Gastrocnemius medialis (tissue), 4 donors: ENCODE data around the gene IL17RA. TPM values are rescaled to one million over a fixed set of nuclear protein-coding genes. Genes with fewer than 3 reads are reported as not detected.

Experiments
- ATAC-seq, 2 donors: fragments of 150-250 bp; one replicate each; pipeline ENCODE4 v1.9.1; 2016
- DNase-seq, 2 donors: peaks; one replicate each; pipeline ENCODE4 v3.0.0-alpha.2; 2019
- H3K27ac ChIP-seq, 4 donors: fragments of 200-600 bp; sonication (generic); 1 replicate in 1 of 4; 2 replicates in 3 of 4; pipeline ENCODE4 v1.5.1; 2016 to 2018; ENCODE audit warnings: mild to moderate bottlenecking in 2 of 4, moderate library complexity in 1 of 4
- H3K27me3 ChIP-seq, 3 donors: fragments of 200-600 bp; sonication (generic) in 2 of 3; 1 replicate in 1 of 3; 2 replicates in 2 of 3; pipeline versions ENCODE4 v1.5.1 to v1.6.0; 2016 to 2019; ENCODE audit warnings: mild to moderate bottlenecking in 1 of 3, moderate library complexity in 1 of 3
- H3K36me3 ChIP-seq, 2 donors: fragments of 200-600 bp; sonication (generic) in 1 of 2; one replicate each; pipeline ENCODE4 v1.5.1; 2017 to 2018
- H3K4me1 ChIP-seq, 2 donors: fragments of 200-600 bp; sonication (generic) in 1 of 2; one replicate each; pipeline ENCODE4 v1.5.1; 2016 to 2017; ENCODE audit warnings: mild to moderate bottlenecking in 2 of 2
- H3K4me3 ChIP-seq, 4 donors: fragments of 200-600 bp; sonication (generic) in 3 of 4; 1 replicate in 1 of 4; 2 replicates in 3 of 4; pipeline ENCODE4 v1.5.1; 2016 to 2019; ENCODE audit warnings: mild to moderate bottlenecking in 2 of 4
- H3K9me3 ChIP-seq, 3 donors: fragments of 200-600 bp; sonication (generic) in 2 of 3; 1 replicate in 1 of 3; 2 replicates in 2 of 3; pipeline ENCODE4 v1.5.1; 2016 to 2019
- POLR2A ChIP-seq, 2 donors: fragments of 450-650 bp; IDR thresholded peaks; one replicate each; pipeline ENCODE4 v1.6.1; 2017; ENCODE audit warnings: antibody characterized with exemption in 2 of 2, mild to moderate bottlenecking in 2 of 2, moderate library complexity in 2 of 2
- in situ Hi-C, 4 donors: fragments of 200-750 bp; cut with MboI; loops; one replicate each; pipeline versions ENCODE4 v1.15.0 to v1.8.0; 2017; ENCODE audit warnings: low sequenced_read_pairs in 4 of 4
- intact Hi-C: fragments of 100-400 bp; cut with DNase I; formaldehyde crosslinking; loops from one replicate; pipeline ENCODE4 v1.15.1; 2023; ENCODE audit warnings: low total_unique reads
- total RNA-seq, 4 donors: library from RNA; depleted of rRNA; stranded (reverse); fragments of >200 nt; gene quantifications; one replicate each; pipeline versions ENCODE4 v1.1.0 to v1.2.3, GENCODE V29; 2016
- TF ChIP-seq, protein P1 (sequence below), 5 experiments: fragments of 450-650 bp in 3 of 5; fragments of 200-600 bp in 2 of 5; sonication (generic) in 2 of 5; IDR thresholded peaks in 4 of 5; conservative IDR thresholded peaks in 1 of 5; 1 replicate in 4 of 5; 2 replicates in 1 of 5; pipeline ENCODE4 v1.5.1; 2016 to 2019; ENCODE audit warnings: antibody characterized with exemption in 5 of 5, mild to moderate bottlenecking in 3 of 5, moderate library complexity in 3 of 5

The IL17RA gene
- total RNA-seq, 4 donors from 2014 or later: 1.4 to 3.9 (median 3.6) TPM

DNA sequence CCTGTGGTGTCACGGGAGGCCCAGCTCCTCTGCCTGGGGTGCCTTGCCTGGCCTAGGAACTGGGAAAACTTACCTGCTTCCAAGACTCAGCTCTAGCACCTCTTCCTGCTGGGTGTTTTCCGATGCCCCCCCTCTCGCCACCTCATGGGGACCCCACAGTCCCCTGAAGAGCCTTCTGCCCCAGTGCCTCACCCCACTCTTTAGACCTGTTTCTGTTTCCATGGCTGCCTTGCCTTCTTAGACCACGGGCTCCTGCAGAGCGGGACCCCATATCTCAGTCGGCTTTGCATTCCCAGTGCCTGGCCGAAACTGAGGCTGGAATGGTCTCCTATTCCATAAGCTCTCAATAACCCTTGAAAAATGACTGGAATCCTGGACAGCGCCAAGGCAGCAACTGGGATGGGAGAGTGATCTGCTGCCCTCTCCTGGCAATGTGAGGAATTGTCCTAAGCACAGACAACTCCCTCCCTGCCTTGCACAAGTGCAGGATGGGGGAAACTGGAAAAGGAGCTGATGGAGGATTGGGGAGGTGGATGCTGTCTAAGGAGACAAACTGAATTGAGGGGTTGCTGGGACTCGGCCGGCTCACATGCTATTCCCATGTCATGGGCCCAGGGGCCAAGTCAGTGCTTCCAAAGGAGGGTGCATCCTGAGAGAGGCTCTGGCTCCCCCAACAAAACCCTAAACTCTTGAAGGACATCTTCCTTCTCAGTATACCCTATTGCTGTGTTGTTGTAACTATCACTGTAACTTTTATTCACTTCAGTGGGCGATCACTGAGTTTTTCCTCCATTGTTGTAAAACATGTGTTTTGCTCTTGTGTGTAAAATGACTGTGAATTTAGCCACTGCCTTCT lies 26.6 kb upstream of the IL17RA start:
- DNase-seq (peak; percentile 26 to 52), ATAC-seq (peak; percentile 70 to 84)
- peaks cover 1 to 3% of the 10 kb centered on the region in 2 donors for H3K4me1 ChIP-seq
- H3K9me3 ChIP-seq: no peaks in the 10 kb centered on the region
- no peak overlapping the region for H3K4me3 ChIP-seq
- no peak overlapping the region for H3K27ac ChIP-seq
- no peaks in the 10 kb centered on the region for H3K36me3 ChIP-seq
- H3K27me3 ChIP-seq: no peaks in the 10 kb centered on the region
- TF ChIP-seq, protein P1, sequence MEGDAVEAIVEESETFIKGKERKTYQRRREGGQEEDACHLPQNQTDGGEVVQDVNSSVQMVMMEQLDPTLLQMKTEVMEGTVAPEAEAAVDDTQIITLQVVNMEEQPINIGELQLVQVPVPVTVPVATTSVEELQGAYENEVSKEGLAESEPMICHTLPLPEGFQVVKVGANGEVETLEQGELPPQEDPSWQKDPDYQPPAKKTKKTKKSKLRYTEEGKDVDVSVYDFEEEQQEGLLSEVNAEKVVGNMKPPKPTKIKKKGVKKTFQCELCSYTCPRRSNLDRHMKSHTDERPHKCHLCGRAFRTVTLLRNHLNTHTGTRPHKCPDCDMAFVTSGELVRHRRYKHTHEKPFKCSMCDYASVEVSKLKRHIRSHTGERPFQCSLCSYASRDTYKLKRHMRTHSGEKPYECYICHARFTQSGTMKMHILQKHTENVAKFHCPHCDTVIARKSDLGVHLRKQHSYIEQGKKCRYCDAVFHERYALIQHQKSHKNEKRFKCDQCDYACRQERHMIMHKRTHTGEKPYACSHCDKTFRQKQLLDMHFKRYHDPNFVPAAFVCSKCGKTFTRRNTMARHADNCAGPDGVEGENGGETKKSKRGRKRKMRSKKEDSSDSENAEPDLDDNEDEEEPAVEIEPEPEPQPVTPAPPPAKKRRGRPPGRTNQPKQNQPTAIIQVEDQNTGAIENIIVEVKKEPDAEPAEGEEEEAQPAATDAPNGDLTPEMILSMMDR (IDR thresholded peaks at IDR 0.05 in 4 of 5, conservative IDR thresholded peaks at IDR 0.05 in 1 of 5): peak; percentile 82 to 95 (median 86)
- TF ChIP-seq POLR2A (IDR thresholded peaks at IDR 0.05): no peak
- intact Hi-C loops: loop anchor here (1.0 kb wide), 1 partner anchor 141 kb away; no protein-coding TSS in a partner anchor
- in situ Hi-C loops: loop anchor here in 3 of 4 donors (5.0 to 10.0 kb wide), 2 partner anchors 123 to 141 kb away; no protein-coding TSS in a partner anchor

DNA sequence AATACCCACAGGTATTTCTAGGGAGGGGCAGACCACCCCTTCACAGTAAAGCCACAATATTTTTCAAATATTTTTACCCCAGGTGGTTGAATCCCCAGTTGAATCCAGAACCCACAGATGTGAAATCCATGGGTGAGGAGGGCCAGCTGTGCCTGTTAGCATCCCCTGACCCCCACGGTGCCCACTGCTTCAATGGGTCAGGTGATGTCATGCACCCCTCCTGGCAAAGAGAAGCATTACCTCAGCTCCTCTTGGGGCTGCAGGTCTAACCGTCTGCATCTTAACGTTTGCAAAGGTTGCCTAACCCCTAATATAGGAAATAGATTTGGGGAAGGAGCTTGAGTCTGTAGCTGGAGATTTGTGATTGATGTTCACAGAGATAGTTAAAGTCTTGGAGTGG lies 24.7 kb upstream of the IL17RA start:
- ATAC-seq: no peak
- Histone ChIP-seq H3K36me3 (no peaks in the 10 kb centered on the region), H3K27ac (no peak overlapping the region), H3K4me3 (no peak overlapping the region), H3K4me1 (peaks cover 3 to 17% of the 10 kb centered on the region in 2 donors), H3K27me3 (no peaks in the 10 kb centered on the region), H3K9me3 (no peaks in the 10 kb centered on the region)
- no peak for TF ChIP-seq POLR2A (IDR thresholded peaks at IDR 0.05)
- TF ChIP-seq, protein P1 (IDR thresholded peaks at IDR 0.05 in 4 of 5, conservative IDR thresholded peaks at IDR 0.05 in 1 of 5): no peak
- in situ Hi-C loops: no loop called here
- no peak for DNase-seq
- intact Hi-C loops: no loop called here

DNA sequence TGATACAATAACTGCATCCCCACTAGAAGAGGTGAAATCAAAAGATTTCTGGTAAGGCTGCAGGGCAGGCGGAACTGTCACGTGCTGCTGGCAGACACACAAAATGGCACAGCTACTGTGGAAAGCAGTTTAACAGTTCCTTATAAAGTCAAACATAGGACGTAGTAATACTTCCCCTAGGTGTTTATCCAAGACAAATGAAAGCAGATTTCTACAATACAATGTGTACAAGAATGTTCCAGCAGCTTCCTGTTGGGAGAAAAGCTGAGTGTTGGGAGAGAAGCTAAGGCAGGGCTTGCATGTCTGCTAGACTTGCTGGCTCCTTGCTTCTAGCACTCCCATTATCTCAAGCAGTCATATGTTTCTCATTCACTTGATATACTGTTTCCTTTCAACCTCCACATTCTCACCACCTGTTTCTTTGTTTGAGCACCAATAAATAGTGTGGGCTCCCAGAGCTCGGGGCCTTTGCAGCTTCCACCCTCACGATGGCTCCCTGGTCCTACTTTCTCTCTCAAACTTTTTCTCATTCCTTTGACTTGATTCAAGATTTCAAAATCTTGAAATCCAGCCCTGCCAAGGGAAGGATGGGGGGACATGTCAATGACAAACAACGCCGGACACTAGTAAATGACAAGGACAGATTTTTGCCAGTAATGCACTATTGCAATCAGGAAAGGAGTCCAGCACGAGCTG lies 21.2 kb upstream of the IL17RA start:
- ATAC-seq: peak; percentile 48 to 52
- peak overlapping the region; percentile 50 to 72 (median 62) for H3K27ac ChIP-seq
- in situ Hi-C loops: no loop called here
- H3K4me3 ChIP-seq: no peak overlapping the region
- H3K27me3 ChIP-seq: no peaks in the 10 kb centered on the region
- H3K4me1 ChIP-seq: peaks cover 0 to 20% of the 10 kb centered on the region in 2 donors
- H3K9me3 ChIP-seq: no peaks in the 10 kb centered on the region
- no peak for DNase-seq
- TF ChIP-seq, protein P1 (IDR thresholded peaks at IDR 0.05 in 4 of 5, conservative IDR thresholded peaks at IDR 0.05 in 1 of 5): no peak
- no peak for TF ChIP-seq POLR2A (IDR thresholded peaks at IDR 0.05)
- H3K36me3 ChIP-seq: no peaks in the 10 kb centered on the region
- intact Hi-C loops: no loop called here

DNA sequence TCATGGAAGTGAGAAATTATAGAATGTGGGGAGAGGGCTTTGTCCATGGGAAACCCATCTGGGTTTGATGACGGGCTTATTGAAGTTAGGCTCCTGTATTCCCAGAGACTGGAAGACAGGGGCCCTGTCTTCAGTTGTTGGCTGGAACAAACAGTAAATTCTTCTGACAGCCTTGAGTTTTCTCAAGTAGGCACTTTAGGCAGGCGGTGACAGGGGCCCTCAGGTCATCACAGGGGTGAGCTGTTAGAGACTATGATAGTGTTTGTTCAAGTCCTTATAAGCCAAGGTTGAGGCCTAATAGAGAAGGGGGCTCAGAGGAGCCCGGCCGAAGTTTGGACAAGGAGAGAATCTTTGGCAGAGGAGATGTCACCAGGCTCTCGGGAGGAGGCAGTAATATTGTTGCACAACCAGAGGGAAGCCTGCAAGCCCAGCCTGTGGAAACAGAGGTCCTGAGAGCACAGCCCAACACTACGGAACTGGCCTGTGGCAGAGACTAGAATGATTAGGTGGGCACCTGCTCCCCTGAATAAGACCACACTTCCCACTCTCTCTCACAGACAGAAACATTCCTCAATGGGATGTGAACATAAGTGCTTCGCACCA lies 20.2 kb upstream of the IL17RA start:
- Histone ChIP-seq H3K4me1 (peaks cover 0 to 20% of the 10 kb centered on the region in 2 donors), H3K27ac (peak overlapping the region; percentile 30 to 71 (median 52)), H3K36me3 (no peaks in the 10 kb centered on the region), H3K4me3 (no peak overlapping the region), H3K9me3 (no peaks in the 10 kb centered on the region), H3K27me3 (no peaks in the 10 kb centered on the region)
- ATAC-seq (no peak), DNase-seq (no peak)
- in situ Hi-C loops: no loop called here
- intact Hi-C loops: no loop called here
- TF ChIP-seq, protein P1 (IDR thresholded peaks at IDR 0.05 in 4 of 5, conservative IDR thresholded peaks at IDR 0.05 in 1 of 5): no peak
- TF ChIP-seq POLR2A (IDR thresholded peaks at IDR 0.05): no peak
